Measurements from ENCODE around the gene GTF2A1.

- no peak for TF ChIP-seq ZNF274 (IDR thresholded peaks at IDR 0.05; ENCODE audit: low read depth, low read length)
- TF ChIP-seq YY1 (IDR thresholded peaks at IDR 0.05; ENCODE audit: insufficient read depth, insufficient read length), result no peak
Measured at GRCh38 chr14:81209167-81209836, 11.5 kb downstream of the GTF2A1 start.

All from NT2/D1 (cell line).